Body of pancreas (tissue), 4 donors: Measurements from ENCODE around the gene CGNL1.

ENCODE experiments used
- POLR2A ChIP-seq, 3 donors: fragments of 450-650 bp; IDR thresholded peaks; one replicate each; pipeline ENCODE4 v1.6.1; 2016; ENCODE audit warnings: antibody characterized with exemption in 3 of 3, mild to moderate bottlenecking in 2 of 3
- TF ChIP-seq, protein P1 (sequence below), 7 experiments: fragments of 450-650 bp in 4 of 7; fragments of 200-600 bp in 3 of 7; sonication (generic) in 3 of 7; IDR thresholded peaks; one replicate each; pipeline ENCODE4 v1.5.1; 2016 to 2019; ENCODE audit warnings: antibody characterized with exemption in 7 of 7

DNA sequence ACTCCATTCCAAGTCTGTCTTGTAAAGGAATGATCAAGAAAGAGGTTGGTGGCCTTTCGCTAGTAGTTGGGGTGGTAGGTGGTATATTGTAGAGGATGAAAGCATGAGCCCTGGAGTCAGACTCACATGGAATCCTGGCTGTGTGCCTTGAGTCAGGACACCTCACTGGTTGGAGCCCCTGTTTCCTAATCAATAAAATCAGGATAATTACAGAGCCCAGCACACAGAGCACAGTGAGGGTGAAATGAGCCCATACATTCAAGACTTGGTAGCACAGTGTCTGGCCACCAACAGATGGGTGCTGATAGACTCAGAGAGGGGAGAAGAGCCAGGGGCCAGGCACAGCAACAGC lies 120.3 kb downstream of the CGNL1 start:
- TF ChIP-seq, protein P1, sequence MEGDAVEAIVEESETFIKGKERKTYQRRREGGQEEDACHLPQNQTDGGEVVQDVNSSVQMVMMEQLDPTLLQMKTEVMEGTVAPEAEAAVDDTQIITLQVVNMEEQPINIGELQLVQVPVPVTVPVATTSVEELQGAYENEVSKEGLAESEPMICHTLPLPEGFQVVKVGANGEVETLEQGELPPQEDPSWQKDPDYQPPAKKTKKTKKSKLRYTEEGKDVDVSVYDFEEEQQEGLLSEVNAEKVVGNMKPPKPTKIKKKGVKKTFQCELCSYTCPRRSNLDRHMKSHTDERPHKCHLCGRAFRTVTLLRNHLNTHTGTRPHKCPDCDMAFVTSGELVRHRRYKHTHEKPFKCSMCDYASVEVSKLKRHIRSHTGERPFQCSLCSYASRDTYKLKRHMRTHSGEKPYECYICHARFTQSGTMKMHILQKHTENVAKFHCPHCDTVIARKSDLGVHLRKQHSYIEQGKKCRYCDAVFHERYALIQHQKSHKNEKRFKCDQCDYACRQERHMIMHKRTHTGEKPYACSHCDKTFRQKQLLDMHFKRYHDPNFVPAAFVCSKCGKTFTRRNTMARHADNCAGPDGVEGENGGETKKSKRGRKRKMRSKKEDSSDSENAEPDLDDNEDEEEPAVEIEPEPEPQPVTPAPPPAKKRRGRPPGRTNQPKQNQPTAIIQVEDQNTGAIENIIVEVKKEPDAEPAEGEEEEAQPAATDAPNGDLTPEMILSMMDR (IDR thresholded peaks at IDR 0.05) = no peak
- TF ChIP-seq POLR2A (IDR thresholded peaks at IDR 0.05) = no peak
